HG02623 (cell line): Measurements from ENCODE around the gene FANCB.

Experiments used
- ATAC-seq: cut with Tn5 transposase; IDR thresholded peaks from one replicate; pipeline ENCODE4 v1.9.1; 2021; ENCODE audit warnings: moderate library complexity; ENCODE audit not compliant: unreplicated experiment

FANCB gene

DNA sequence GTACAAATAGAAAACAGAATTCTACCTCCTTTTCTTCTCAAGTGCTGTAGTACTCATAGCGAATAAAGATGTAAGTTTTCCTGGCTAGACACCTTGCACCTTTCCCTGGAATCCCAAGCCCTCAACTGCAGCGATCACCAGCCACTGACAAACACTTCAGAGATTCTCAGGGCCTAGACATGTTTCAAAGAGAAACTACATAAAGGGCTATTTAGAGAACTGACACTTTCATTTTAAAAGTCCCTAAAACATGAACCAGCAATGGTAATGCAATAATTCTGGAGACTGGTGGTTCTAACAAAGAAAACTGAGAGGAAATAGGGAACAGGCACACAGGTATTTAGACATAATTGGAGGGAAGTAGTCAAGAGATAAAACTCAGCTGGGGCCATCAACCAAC lies 35.7 kb downstream of the FANCB start:
- no peak for ATAC-seq

GRCh38 chrX:14832586-14832985 lies 40.3 kb downstream of the FANCB start:
- no peak for ATAC-seq

DNA sequence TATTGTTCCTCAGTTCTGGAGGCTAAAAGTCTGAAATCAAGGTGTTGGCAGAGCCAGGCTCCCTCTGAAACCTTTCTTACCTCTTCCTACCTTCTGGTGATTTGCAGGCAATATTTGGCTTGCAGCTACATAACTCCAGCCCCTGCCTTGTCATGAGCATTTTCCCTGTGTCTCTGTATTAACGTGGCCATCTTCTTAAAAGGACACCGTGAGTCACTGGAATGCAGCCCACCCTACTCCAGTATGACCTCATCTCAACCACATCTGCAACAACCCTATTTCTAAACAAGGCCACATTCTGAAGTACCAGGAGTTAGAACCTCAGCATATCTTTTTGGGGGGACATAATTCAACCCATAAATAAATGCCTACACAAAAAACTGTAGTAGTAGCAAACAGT lies 40.7 kb downstream of the FANCB start:
- ATAC-seq = no peak

GRCh38 chrX:14829643-14830042 lies 43.2 kb downstream of the FANCB start:
- no peak for ATAC-seq

GRCh38 chrX:14826319-14826718 lies 46.5 kb downstream of the FANCB start:
- no peak for ATAC-seq

GRCh38 chrX:14825851-14826250 lies 47.0 kb downstream of the FANCB start:
- ATAC-seq = no peak

DNA sequence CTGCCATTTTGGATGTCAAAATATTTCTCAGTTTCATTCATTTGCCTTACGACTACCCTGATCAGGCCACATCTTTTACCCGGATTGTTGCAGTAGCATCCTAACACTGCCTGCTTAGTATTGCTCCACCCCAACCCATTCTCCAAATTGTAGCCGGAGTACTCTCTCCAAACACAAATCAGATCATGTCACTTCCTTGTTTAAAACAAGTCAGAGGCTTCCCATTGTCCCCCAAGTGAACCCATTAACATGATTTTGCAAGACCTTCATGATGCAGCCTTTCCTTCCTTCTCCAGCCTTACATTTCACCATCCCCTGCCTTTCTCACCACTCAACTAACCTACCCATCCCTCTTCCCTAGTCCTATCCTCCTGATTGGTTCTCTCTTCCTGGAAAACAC lies 53.1 kb downstream of the FANCB start:
- no peak for ATAC-seq

GRCh38 chrX:14817571-14817970 lies 55.3 kb downstream of the FANCB start:
- ATAC-seq = no peak

GRCh38 chrX:14802943-14803710 lies 69.7 kb downstream of the FANCB start:
- ATAC-seq = no peak

DNA sequence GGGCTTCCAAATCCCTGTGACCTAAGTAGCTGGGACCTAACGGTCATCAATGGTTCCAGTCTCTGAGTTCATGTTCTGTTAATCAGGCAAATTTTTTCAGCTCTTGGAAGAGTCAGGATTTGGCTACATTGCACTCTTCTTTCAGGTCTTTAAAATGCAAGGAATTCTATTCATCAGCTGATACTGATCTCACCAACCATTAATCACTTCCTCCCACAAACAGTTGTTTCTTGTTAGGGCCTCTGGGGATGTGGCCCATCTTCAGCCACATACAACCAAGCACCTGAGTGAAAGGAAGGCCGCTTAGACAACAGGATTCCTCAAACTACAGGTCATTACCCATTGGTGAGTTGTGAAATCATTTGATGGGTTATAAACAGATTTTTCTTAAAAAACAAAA lies 71.7 kb downstream of the FANCB start:
- no peak for ATAC-seq

DNA sequence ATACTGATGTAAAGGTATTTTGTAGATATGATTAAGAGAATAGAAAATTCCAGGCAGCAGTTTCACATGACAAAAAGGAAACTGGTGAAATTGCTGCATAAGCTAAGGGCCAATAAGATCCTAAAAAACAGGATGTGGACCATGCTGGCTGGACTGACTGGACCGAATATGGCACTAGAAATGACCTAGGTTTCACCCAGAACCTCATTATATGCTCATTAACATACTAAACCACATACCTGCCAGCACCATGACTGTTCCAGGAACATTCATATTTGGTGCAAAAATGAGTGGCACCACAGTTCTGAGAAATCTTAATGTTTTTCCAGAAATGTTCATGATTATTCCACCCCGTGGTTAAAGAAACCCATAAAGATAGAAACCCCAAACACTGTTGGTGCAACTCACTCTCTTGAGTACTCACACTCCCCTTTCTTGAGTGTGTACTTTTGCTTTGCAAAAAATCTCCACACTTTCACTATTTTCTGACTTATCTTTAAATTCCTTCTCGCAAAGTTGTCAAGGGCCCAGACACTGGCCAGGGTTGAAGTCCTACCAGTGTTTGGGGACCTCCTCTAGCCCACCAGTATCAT lies 74.0 kb downstream of the FANCB start:
- ATAC-seq = no peak
